IMR-90 (cell line): ENCODE data around the gene ARL14EP. TPM values are rescaled to one million over a fixed set of nuclear protein-coding genes. Genes with fewer than 3 reads are reported as not detected.

ENCODE experiments used
- ATAC-seq: fragments of 200-7000 bp; cut with Tn5 transposase; 2 replicates; pipeline ENCODE4 v1.9.1; 2020; ENCODE audit warnings: low read depth, mild to moderate bottlenecking, moderate library complexity
- BruUV-seq: library from RNA; stranded (reverse); fragments of 400-500 nt; replicated peaks from 2 replicates; lab custom pipeline; 2021; lab: Mats Ljungman, UMichigan
- CTCF ChIA-PET: fragments of 300-600 bp; formaldehyde crosslinking; extraction: SDS; loops from one replicate; lab custom pipeline; 2021; ENCODE audit warnings: antibody characterized with exemption; lab: Yijun Ruan, JAX
- POLR2A ChIA-PET: fragments of 300-600 bp; sonication (Branson Sonifier 250); formaldehyde crosslinking; loops from one replicate; lab custom pipeline; 2022; ENCODE audit warnings: antibody characterized with exemption; ENCODE audit not compliant: unreplicated experiment; lab: Charles Lee
- DNase-seq: peaks from one replicate; pipeline ENCODE4 v3.0.0; 2013
- H2AFZ ChIP-seq: replicated peaks from 2 replicates; pipeline ENCODE3; 2013; ENCODE audit warnings: low read length, mild to moderate bottlenecking; ENCODE audit not compliant: poor library complexity
- H2AK5ac ChIP-seq: 2 replicates; pipeline ENCODE4 v1.6.1; 2013; ENCODE audit warnings: low read depth, low read length, inconsistent platforms
- H2AK9ac ChIP-seq: replicated peaks from 2 replicates; pipeline ENCODE3; 2013; ENCODE audit warnings: mild to moderate bottlenecking, low read depth, low read length, moderate library complexity; ENCODE audit not compliant: poor library complexity
- H2BK120ac ChIP-seq: 2 replicates; pipeline ENCODE4 v1.6.1; 2013; ENCODE audit warnings: low read depth, low read length, inconsistent platforms
- H2BK15ac ChIP-seq: 3 replicates; pipeline ENCODE4 v1.6.1; 2013; ENCODE audit warnings: low read depth, low read length, inconsistent platforms
- H2BK20ac ChIP-seq: 2 replicates; pipeline ENCODE4 v1.6.1; 2013; ENCODE audit warnings: low read depth, mild to moderate bottlenecking, inconsistent platforms, low read length, moderate library complexity
- H2BK5ac ChIP-seq: 2 replicates; pipeline ENCODE4 v1.6.1; 2013; ENCODE audit warnings: mild to moderate bottlenecking, low read depth, low read length, inconsistent platforms; ENCODE audit not compliant: poor library complexity, severe bottlenecking
- H3K14ac ChIP-seq: replicated peaks from 2 replicates; pipeline ENCODE4 v1.6.1; 2013; ENCODE audit warnings: low read depth, low read length, inconsistent platforms
- H3K18ac ChIP-seq: 2 replicates; pipeline ENCODE4 v1.6.1; 2013; ENCODE audit warnings: low read depth, low read length, control low read depth
- H3K23ac ChIP-seq: 2 replicates; pipeline ENCODE4 v1.6.1; 2013; ENCODE audit warnings: low read depth, low read length, inconsistent platforms
- H3K27ac ChIP-seq: 2 replicates; pipeline ENCODE4 v1.5.1; 2013; ENCODE audit warnings: mild to moderate bottlenecking, control low read depth, low read length; ENCODE audit not compliant: insufficient read depth
- H3K27me3 ChIP-seq: 2 replicates; pipeline ENCODE4 v1.6.1; 2013; ENCODE audit warnings: low read length; ENCODE audit not compliant: control insufficient read depth, insufficient read depth
- H3K36me3 ChIP-seq: 2 replicates; pipeline ENCODE4 v1.6.1; 2013; ENCODE audit warnings: low read length, mixed read lengths; ENCODE audit not compliant: control insufficient read depth, insufficient read depth
- H3K4ac ChIP-seq: 2 replicates; pipeline ENCODE4 v1.6.1; 2013; ENCODE audit warnings: low read depth, low read length, inconsistent platforms
- H3K4me1 ChIP-seq: 2 replicates; pipeline ENCODE4 v1.6.1; 2013; ENCODE audit warnings: low read length, mixed read lengths; ENCODE audit not compliant: control insufficient read depth, insufficient read depth
- H3K4me2 ChIP-seq: 2 replicates; pipeline ENCODE4 v1.6.1; 2013; ENCODE audit warnings: low read depth, mild to moderate bottlenecking, control low read depth, low read length, moderate library complexity
- H3K4me3 ChIP-seq: 2 replicates; pipeline ENCODE4 v1.5.1; 2013; ENCODE audit warnings: low read depth, mild to moderate bottlenecking, control low read depth, low read length, moderate library complexity; ENCODE audit not compliant: insufficient read depth
- H3K56ac ChIP-seq: 2 replicates; pipeline ENCODE4 v1.6.1; 2013; ENCODE audit warnings: low read length, inconsistent platforms; ENCODE audit not compliant: insufficient read depth; ENCODE audit errors: extremely low read depth
- H3K79me1 ChIP-seq, 2 experiments: 2 replicates each; pipeline ENCODE4 v1.6.1; 2013; ENCODE audit warnings: low read length in 2 of 2, inconsistent platforms in 1 of 2, low read depth in 1 of 2
- H3K9ac ChIP-seq: 2 replicates; pipeline ENCODE4 v1.6.1; 2013; ENCODE audit warnings: low read depth, low read length, control low read depth
- H3K9me1 ChIP-seq: 2 replicates; pipeline ENCODE4 v1.6.1; 2013; ENCODE audit warnings: low read length, inconsistent platforms; ENCODE audit not compliant: insufficient read depth
- H3K9me3 ChIP-seq: 2 replicates; pipeline ENCODE4 v1.6.1; 2013; ENCODE audit warnings: low read length; ENCODE audit not compliant: control insufficient read depth, insufficient read depth
- H4K20me1 ChIP-seq: 2 replicates; pipeline ENCODE4 v1.6.1; 2013; ENCODE audit warnings: low read length, inconsistent platforms; ENCODE audit not compliant: insufficient read depth
- H4K5ac ChIP-seq: 2 replicates; pipeline ENCODE4 v1.6.1; 2013; ENCODE audit warnings: mild to moderate bottlenecking, low read depth, low read length, control low read depth
- H4K8ac ChIP-seq, 2 experiments: 2 replicates each; pipeline ENCODE4 v1.6.1; 2013; ENCODE audit warnings: low read depth in 2 of 2, low read length in 2 of 2, control low read depth in 1 of 2, inconsistent platforms in 1 of 2
- H4K91ac ChIP-seq: 2 replicates; pipeline ENCODE4 v1.6.1; 2013; ENCODE audit warnings: low read depth, low read length, inconsistent platforms; ENCODE audit not compliant: insufficient read depth
- CEBPB ChIP-seq: IDR thresholded peaks from 2 replicates; pipeline ENCODE4 v1.6.1; 2012; ENCODE audit warnings: low read depth, low read length, improper control_type of control experiment
- FOS ChIP-seq: fragments of 150-350 bp; IDR thresholded peaks from 2 replicates; pipeline ENCODE4 v1.6.1; 2016; ENCODE audit warnings: low read depth, low read length
- MAFK ChIP-seq: IDR thresholded peaks from 2 replicates; pipeline ENCODE4 v1.6.1; 2012; ENCODE audit warnings: low read depth, low read length, improper control_type of control experiment
- MAZ ChIP-seq: IDR thresholded peaks from 2 replicates; pipeline ENCODE4 v1.6.1; 2012; ENCODE audit warnings: low read depth, mild to moderate bottlenecking, low read length, improper control_type of control experiment, moderate library complexity, borderline replicate concordance
- MXI1 ChIP-seq: IDR thresholded peaks from 2 replicates; pipeline ENCODE4 v1.6.1; 2012; ENCODE audit warnings: low read depth, mild to moderate bottlenecking, low read length, moderate library complexity, borderline replicate concordance
- NFE2L2 ChIP-seq: fragments of 150-350 bp; IDR thresholded peaks from 2 replicates; pipeline ENCODE4 v1.6.1; 2016; ENCODE audit warnings: low read depth, mild to moderate bottlenecking, low read length
- RAD21 ChIP-seq: IDR thresholded peaks from 2 replicates; pipeline ENCODE4 v1.6.1; 2012; ENCODE audit warnings: low read length, improper control_type of control experiment
- RCOR1 ChIP-seq: IDR thresholded peaks from 2 replicates; pipeline ENCODE4 v1.6.1; 2012; ENCODE audit warnings: mild to moderate bottlenecking, low read length, improper control_type of control experiment; ENCODE audit not compliant: insufficient replicate concordance
- SMC3 ChIP-seq: fragments of 150-350 bp; IDR thresholded peaks from 2 replicates; pipeline ENCODE4 v1.6.1; 2016; ENCODE audit warnings: low read depth, mild to moderate bottlenecking, antibody characterized with exemption, low read length, moderate library complexity
- WGBS, 2 experiments: methylation state at CpG; one replicate each; pipeline versions ENCODE4 v1.1.5 to v1.1.7; 2013; ENCODE audit warnings: missing lambda C conversion rate in 2 of 2; ENCODE audit not compliant: insufficient read length in 1 of 2; ENCODE audit errors: extremely low coverage in 2 of 2; 5-methylcytosine and 5-hydroxymethylcytosine counted together
- dilution Hi-C: fragments of 300-500 bp; cut with HindIII; formaldehyde crosslinking; loops from one replicate; pipeline ENCODE4 v1.14.3; 2018; ENCODE audit warnings: low sequenced_read_pairs; ENCODE audit not compliant: unreplicated experiment
- in situ Hi-C: fragments of 300-500 bp; cut with MboI; formaldehyde crosslinking; loops from 3 replicates; pipeline ENCODE4 v1.14.3; 2019; ENCODE audit warnings: low sequenced_read_pairs, inconsistent platforms, mixed read lengths
- intact Hi-C: fragments of 100-400 bp; cut with micrococcal nuclease; formaldehyde crosslinking; loops from 2 replicates; pipeline ENCODE4 v1.10.0; 2022
- polyA plus RNA-seq, 3 experiments: library from polyadenylated mRNA; depleted of rRNA; stranded (reverse); fragments of >200 nt; gene quantifications; 2 replicates each; pipeline ENCODE4 v1.2.3, GENCODE V29; 2012; ENCODE audit warnings: low replicate concordance in 1 of 3
- total RNA-seq: library from RNA; depleted of rRNA; stranded (reverse); fragments of >200 nt; gene quantifications from 2 replicates; pipeline ENCODE4 v1.2.3, GENCODE V29; 2012
- TF ChIP-seq, protein P1 (sequence below): fragments of 150-350 bp; IDR thresholded peaks from 2 replicates; pipeline ENCODE4 v1.6.1; 2017; ENCODE audit warnings: mild to moderate bottlenecking, antibody characterized with exemption, low read length, low read depth
- TF ChIP-seq, protein P2 (sequence below): fragments of 150-350 bp; IDR thresholded peaks from 2 replicates; pipeline ENCODE4 v1.6.1; 2016; ENCODE audit warnings: low read depth, mild to moderate bottlenecking, low read length, moderate library complexity, borderline replicate concordance

Gene ARL14EP
- total and polyA plus RNA-seq, 2 of the 4 experiments (the other 2 are of a cell fraction) = 13.8 to 15.7 TPM

DNA sequence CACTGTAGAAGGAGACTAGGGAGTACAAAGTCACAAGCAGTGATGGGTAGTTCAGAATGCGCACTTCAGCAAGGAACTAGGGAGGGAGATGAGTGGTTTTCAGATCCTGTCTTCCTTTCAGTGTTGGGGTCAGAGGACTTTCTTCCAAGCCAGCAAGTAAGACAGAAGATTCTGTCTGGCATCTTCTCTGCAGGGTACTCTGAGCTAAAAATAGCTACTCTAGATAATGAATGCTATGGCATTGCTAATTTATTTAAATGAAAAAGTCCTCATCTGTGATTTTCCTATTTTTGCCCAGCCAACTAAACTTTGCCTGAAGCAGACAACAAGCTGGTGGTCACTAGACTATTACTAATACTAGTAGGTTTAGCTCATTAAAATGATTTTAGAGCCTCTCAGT lies 18.3 kb upstream of the ARL14EP start:
- H2BK15ac ChIP-seq = no peak overlapping the region
- in situ Hi-C loops (no loop called here), dilution Hi-C loops (no loop called here), intact Hi-C loops (no loop called here)
- no peak overlapping the region for H3K4me2 ChIP-seq
- no peak overlapping the region for H2BK120ac ChIP-seq
- POLR2A ChIA-PET = no interaction called here
- DNase-seq (no peak), ATAC-seq (no peak)
- H4K20me1 ChIP-seq = no peaks in the 10 kb centered on the region
- no peak overlapping the region for H3K14ac ChIP-seq
- no peaks in the 10 kb centered on the region for H3K9me3 ChIP-seq
- no peak overlapping the region for H3K27ac ChIP-seq
- H3K56ac ChIP-seq = no peak overlapping the region
- no peak overlapping the region for H2AK9ac ChIP-seq
- no peaks in the 10 kb centered on the region for H3K36me3 ChIP-seq
- no peak overlapping the region for H2AFZ ChIP-seq
- TF ChIP-seq RCOR1 (no peak), NFE2L2 (no peak), SMC3 (no peak), FOS (no peak), CEBPB (no peak), RAD21 (no peak), MAZ (no peak), MXI1 (no peak), MAFK (no peak)
- TF ChIP-seq, protein P1, sequence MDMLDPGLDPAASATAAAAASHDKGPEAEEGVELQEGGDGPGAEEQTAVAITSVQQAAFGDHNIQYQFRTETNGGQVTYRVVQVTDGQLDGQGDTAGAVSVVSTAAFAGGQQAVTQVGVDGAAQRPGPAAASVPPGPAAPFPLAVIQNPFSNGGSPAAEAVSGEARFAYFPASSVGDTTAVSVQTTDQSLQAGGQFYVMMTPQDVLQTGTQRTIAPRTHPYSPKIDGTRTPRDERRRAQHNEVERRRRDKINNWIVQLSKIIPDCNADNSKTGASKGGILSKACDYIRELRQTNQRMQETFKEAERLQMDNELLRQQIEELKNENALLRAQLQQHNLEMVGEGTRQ = no peak
- TF ChIP-seq, protein P2, sequence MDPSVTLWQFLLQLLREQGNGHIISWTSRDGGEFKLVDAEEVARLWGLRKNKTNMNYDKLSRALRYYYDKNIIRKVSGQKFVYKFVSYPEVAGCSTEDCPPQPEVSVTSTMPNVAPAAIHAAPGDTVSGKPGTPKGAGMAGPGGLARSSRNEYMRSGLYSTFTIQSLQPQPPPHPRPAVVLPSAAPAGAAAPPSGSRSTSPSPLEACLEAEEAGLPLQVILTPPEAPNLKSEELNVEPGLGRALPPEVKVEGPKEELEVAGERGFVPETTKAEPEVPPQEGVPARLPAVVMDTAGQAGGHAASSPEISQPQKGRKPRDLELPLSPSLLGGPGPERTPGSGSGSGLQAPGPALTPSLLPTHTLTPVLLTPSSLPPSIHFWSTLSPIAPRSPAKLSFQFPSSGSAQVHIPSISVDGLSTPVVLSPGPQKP = no peak
- H3K23ac ChIP-seq = no peak overlapping the region
- H4K5ac ChIP-seq = no peak overlapping the region
- CTCF ChIA-PET = interaction anchor here (1.1 kb wide), 1 partner anchor 10 kb away, joined by 3 read pairs; no protein-coding TSS in a partner anchor
- no peaks in the 10 kb centered on the region for H3K27me3 ChIP-seq
- no TSS peak for BruUV-seq
- H4K8ac ChIP-seq = no peak overlapping the region
- H2BK5ac ChIP-seq = no peak overlapping the region
- WGBS, 2 experiments = no CpG with 5 or more reads among the region's 1 CpG
- no peak overlapping the region for H3K4ac ChIP-seq
- no peak overlapping the region for H3K18ac ChIP-seq
- H3K9me1 ChIP-seq = no peaks in the 10 kb centered on the region
- H3K79me1 ChIP-seq = no peaks in the 10 kb centered on the region
- H3K4me1 ChIP-seq = no peaks in the 10 kb centered on the region
- no peak overlapping the region for H3K9ac ChIP-seq
- H2BK20ac ChIP-seq = no peak overlapping the region
- no peak overlapping the region for H3K4me3 ChIP-seq
- no peak overlapping the region for H4K91ac ChIP-seq
- no peak overlapping the region for H2AK5ac ChIP-seq
